GM21723 (cell line): ENCODE results near the gene TMIGD2.
"Not testable (repeated sequence)": the region's sequence is repeated elsewhere in the genome, so short reads cannot be mapped to it uniquely, and the experiment has no call there.

Experiments
- ATAC-seq: cut with Tn5 transposase; IDR thresholded peaks from one replicate; pipeline ENCODE4 v1.9.1; 2021; ENCODE audit warnings: mild to moderate bottlenecking, moderate library complexity; ENCODE audit not compliant: unreplicated experiment

The TMIGD2 gene

DNA sequence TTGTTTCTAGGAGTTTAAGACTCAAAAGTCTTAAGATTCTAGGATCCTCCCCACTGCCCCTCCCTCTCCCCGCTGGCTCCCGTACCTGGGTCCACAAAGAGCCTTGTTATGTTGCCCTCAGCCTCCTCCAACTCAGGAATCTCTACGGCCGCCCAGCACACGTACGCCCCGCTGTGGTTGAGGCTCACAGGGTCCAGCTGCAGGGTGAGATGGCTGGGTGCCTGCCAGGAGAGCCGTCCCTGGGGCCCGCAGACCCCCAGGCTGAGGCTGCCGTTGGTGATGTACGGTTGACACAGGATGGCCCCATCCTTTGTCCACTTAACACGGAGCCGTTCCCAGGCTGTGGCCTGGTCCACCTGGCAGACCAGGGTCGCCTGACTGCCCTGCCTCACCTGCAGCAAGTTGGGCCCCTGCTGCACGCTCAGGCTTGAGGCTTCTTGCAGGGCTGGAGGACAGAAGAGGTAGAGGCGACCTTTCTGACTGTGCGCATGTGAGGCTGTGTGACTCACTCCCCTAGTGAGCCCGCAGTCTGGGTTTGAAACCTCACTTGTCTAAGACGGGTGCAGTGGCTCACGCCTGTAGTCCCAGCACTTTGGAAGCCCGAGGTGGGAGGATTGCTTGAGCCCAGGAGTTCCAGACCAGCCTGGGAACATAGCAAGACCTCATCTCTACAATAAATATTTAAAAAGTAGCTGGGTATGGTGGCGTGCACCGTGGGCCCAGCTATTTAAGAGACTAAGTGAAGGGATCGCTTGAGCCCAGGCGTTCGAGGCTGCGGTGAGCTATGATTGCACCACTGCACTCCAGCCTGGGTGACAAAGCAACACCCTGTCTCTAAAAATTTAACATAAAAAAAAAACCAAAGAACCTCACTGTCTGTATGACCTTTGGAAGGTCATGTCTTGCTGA is 4.0 kb downstream of the TMIGD2 start:
- no peak for ATAC-seq

DNA sequence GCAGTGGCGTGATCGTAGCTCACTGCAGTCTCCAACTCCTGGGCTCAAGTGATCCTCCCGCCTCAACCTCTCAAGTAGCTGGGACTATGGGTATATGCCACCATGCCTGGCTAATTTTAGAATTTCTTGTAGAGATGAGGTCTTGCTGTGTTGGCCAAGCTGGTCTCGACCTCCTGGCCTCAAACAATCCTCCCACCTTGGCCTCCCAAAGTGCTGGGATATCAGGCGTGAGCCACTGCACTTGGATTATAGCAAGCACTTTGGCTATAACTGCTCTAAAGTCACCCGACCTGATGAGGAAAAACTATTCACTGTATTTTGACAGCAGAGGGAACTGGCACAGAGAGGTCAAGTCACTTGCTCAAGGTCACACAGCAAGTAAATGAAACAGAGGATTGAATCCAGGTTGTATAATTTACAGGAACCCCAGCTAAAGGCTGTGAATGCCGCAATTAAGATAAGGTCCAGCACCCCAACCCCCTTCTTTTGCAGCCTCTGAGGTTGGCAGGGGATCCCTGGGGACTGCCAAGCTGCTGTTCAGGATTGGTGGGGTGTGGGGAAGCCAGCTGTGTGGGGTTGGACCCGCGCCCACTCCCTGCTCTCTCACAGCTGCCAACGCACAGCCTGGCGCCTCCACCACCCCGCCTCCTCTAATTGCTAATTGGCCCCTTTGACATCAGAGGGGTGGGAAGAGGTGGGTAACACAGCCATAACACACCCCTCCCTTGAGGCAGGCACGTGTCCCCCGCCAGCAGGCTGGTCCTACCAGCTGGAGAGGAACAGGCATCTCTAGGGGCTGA is 6.0 kb downstream of the TMIGD2 start:
- ATAC-seq, result no peak

DNA sequence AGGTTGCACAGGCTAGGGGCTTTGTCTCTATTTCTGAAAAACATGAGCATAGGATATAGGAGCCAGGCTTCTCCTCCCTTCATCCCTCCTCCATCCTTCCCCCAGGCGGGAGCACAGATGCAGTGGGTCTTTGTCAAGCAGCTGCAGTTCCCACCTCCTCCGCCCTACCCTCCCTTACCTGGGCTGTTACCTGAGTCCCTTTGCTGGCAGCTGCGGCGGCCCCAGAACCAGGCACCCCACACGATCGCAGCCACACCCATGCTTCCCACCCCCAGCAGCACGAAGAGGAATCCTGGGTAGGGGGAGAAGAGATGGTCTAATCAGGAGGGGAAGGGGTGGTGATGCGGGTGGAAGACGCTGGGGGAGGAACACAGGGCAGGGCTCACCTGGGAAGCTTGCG is 7.8 kb downstream of the TMIGD2 start:
- no peak for ATAC-seq

DNA sequence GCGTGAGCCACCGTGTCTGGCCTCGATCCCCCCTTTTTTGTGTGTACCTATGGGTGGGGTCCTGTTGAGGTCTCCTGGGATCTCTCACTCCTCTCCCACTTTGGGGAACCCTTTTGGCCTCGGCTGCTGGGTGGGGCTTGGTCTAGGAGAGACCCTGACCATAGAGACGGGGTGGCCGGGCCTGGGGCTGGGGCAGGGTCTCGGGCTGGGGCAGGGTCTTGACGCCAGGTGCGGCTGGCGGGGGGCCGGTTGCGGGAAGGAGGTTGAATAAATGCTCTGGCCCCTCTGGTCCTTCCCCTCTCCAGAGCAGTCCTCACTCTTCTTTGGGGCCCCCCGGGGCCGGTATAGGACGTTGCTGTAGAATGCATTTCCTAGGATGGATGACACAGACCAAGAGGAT is 9.7 kb downstream of the TMIGD2 start:
- no peak for ATAC-seq

DNA sequence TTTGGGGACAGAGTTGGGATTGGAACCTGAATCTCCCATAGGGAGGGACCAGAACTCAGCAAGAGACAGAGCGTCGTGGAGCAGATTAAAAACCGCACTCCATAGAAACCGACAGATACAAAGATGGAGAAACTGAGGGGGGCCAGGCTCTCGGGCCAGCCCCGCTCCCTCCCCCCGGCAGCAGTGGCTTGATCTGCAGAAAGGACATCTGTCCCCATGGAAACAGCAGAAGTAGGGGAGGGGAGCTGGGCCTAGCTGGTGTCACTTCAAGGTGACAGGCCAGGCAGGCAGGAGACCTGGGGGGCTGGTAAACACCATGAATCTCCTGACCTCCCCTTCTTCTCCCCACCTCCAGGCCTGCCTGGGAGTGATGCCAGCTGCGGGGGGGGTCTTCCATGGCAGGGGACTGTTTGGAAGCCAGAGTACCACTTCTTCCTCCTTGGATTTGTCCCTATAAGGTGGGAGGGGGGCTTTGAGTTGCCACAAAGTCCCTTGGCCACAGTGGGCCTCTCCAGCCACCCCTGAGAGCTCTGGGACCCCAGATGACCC is 10.9 kb downstream of the TMIGD2 start:
- no peak for ATAC-seq

DNA sequence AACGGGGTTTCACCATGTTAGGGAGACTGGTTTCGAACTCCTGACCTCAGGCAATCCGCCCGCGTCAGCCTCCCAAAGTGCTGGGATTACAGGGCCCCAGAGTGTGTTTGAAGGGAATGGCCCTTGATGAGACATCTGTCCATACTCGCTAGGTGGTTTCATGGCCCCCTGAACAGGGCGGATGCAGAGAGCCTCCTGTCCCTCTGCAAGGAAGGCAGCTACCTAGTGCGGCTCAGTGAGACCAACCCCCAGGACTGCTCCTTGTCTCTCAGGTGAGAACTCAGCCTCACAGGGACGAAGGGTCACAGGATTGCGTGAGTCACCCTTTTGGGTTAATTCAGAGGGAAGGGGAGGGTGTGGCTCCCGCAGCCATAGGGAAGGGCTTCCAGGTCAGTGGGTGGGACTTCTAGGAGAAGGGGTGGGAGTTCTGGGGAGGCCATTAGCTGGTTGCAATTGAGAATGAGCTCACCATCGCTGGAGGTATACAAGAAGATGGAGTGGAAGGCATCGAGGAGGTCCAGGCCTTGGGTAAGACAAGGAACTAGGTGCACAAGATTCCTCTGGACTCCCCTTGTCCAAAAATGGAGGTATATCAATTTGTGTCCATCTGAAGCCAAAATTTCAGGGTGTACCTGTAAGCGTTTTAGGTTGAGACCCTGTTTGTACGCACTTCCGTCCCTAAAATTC is 14.0 kb downstream of the TMIGD2 start:
- ATAC-seq, result no peak

DNA sequence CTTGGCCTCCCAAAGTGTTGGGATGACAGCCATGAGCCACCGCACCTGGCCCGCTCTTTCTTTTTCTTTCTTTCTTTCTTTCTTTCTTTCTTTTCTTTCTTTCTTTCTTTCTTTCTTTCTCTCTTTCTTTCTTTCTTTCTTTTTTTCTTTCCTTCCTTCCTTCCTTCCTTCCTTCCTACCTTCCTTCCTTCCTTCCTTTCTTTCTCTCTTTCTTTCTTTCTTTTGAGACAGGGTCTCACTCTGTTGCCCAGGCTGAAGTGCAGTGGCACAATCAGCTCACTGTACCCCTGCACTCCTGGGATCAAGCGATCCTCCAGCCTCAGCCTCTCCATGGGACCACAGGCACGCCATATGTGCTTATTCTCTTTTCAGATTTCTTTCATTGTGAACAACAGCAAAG is 16.0 kb downstream of the TMIGD2 start:
- not testable (repeated sequence) for ATAC-seq

DNA sequence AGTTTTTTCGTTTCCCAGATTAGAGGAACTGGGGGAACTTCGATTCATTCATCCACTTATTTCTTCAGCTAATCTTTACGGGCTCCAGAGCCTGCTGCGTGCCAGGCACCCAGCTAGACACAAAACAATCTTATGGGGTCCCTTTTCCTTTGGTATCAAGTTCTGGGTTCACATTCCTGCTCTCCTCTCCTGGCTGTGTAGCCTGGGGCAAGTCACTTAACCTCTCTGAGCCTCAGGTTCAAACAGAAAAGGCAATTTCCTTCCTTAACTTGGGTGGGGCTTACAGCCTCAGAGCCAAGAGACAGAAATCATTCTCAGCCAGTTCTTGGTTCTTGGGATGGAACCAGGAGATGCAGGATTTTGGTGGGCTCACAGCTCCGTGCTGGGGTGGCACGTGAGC is 17.2 kb downstream of the TMIGD2 start:
- no peak for ATAC-seq

DNA sequence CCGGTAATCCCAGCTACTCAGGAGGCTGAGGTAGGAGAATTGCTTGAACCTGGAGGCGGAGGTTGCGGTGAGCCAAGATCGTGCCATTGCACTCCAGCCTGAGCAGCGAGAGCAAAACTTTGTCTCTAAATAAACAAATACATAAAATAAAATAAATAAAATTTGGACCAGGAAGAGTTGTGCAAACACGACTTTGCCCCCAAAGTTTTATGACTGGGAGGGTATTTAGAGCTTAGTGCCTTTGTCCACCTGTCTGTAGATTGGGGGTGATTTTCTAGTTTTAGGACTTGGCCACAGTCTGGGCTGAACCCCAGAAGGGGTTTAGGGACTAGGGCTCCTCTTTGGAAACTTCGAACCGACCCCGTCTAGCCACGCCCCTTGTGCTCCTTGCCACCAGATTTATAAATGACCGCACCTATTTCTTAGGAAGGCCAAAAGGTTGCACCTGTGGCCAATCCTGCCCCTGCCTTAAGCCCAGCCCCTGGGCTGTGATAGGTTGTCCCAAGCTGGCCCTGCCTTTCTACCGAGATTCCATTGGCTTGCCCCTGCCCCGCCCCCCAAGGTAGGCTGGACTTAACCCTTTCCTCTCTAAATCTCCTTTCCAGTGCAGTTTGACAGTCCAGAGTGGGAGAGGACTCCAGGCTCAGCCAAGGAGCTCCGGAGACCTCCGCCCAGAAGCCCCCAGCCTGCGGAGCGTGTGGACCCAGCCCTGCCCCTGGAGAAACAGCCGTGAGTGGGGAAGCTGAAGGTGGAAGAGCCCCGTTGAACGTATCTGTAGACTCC is 17.8 kb downstream of the TMIGD2 start:
- ATAC-seq, result no peak

DNA sequence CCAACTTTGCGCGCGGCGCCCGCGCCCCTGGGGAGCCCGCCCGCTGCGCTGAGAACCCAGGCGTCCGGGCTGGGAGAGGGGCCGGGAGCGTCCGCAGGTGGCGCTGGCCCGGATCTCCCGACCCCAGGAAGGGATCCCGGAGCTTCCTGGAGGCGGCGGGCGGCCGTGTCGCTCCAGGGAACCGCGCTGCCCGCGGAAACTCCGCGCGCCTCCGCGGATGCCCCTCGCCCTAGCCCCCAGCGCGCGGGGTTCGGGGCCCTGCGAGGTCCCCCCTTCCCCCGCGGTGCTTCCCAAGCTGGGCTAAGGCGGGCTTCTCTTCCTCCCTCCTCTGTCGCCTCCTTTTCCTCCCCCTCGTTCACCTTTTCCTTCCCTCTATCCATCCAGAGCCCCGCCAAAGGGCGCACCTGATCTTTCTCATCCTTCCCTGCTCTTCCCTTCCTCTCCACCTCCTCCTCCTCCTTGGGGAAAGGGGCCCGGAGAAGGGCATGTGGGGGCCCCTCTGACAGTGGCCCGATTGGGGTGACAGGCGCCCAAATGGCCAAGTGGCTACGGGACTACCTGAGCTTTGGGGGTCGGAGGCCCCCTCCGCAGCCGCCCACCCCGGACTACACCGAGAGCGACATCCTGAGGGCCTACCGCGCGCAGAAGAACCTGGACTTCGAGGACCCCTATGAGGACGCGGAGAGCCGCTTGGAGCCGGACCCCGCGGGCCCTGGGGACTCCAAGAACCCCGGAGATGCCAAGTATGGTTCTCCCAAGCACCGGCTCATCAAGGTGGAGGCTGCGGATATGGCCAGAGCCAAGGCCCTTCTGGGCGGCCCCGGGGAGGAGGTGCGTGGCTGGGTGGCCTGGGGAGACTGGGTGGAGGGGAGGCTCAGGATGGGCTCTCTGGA is 22.4 kb downstream of the TMIGD2 start:
- no peak for ATAC-seq

DNA sequence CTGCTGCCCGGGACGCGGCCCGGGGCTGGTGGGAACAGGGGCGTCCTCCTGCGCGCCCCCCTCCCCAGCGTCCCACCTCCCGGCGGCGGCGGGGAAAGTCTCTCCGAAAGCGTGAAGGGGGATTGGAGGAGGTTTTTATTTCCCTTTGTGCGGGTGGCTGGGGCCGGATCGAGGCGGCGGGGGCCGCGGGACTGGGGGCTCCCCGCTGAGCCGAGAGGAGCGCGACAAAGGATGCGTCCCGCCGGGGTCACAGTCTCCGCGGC is 23.0 kb downstream of the TMIGD2 start:
- ATAC-seq, result no peak

DNA sequence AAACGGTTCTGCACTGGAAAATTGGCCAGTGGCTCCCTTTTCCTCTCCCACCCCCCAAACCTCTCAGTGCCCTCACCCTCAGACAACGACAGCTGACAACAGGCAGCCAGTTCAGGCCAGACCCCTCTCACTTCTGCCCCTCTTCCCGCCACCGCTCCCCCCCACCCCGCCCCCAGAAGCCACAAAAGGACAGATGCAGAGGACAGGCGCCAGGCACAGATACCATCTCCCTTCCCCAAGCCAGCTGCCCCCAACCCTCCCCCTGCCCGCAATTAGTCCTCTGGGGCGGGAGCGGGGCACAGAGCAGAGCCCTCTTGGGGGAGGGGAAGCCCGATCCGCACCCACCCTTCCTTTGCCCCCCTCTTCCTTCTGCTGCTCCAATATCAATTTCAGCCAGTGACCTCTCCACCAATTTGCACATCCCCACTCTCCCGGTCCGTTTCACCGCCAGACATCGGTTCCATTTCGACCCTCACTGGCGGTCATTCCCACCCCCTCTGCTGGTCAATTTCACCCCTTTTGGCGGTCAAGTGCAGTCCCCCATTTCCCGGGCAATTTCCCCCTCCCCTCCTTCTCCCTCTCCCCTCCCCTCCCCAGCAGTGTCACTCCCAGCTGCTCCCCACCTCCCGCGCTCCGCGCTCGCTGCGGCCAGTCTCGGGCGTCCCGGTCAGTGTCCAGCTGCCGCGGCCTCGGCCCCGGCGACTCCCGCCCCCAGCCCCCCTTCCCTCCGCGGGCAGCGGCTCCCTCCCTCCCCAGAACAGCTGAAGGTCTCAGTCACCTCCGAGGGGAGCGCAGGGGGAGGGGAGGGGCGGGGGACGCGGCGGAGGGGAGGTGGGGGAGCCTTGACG is 23.5 kb downstream of the TMIGD2 start, which contains the start of gene SHD:
SHD (plus strand) TSS at position 848 of the 848 bp plus-strand sequence. CDS start 798 bp downstream, outside the sequence.
- ATAC-seq, result no peak

DNA sequence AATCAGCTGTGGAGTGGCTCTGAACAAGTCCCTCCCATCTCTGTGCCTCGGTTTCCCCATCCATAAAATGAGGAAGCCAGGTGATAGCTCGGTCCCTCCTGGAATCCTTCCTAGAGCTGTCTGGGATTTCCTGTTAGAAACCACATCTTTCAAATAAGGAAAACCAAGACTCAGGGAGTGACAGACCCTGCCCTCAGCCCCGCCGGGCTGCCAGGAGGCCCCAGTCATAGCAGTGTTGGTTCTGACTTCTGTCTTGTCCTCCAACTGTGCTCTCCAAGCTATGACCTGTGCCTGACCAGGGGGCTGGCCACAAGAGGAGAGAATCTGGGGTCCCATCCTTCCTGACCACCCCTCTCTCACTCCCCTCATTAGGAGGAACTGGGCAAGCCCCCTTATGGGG is 24.2 kb downstream of the TMIGD2 start:
- ATAC-seq, result no peak

DNA sequence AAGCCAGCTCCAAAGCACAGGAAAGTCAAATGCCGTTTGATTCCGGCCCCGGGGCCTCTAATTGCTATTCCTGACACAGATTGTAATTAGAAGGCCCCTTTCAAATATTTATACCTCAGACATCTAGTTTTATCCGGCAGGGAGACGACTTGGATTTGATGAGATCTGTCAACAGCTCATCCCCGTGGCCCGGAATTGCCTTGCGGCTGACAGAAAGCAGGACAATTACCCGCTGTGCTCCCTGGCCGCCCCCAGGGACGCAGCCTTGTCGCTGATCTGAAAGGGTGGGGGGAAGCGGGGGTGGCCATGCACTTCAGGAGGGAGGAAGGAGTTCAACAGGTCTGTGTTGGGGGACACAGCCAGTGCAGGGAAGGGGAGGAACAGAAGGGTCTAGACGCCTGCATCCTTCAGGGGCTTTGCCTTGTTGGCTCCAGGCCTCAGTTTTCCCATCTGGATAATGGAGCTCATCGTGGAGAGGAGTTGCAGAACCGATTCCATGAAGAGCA is 24.9 kb downstream of the TMIGD2 start:
- no peak for ATAC-seq

DNA sequence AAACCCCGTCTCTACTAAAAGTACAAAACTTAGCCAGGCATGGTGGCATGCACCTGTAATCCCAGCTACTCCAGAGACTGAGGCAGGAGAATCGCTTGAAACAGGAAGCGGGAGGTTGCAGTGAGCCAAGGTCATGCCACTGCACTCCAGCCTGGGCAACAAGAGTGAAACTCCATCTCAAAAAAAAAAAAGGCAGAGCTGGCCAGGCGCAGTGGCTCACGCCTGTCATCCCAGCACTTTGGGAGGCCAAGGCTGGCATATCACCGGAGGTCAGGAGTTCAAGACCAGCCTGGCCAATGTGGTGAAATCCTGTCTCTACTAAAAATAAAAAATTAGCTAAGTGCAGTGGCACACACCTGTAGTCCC is 27.9 kb downstream of the TMIGD2 start:
- ATAC-seq, result not testable (repeated sequence)

DNA sequence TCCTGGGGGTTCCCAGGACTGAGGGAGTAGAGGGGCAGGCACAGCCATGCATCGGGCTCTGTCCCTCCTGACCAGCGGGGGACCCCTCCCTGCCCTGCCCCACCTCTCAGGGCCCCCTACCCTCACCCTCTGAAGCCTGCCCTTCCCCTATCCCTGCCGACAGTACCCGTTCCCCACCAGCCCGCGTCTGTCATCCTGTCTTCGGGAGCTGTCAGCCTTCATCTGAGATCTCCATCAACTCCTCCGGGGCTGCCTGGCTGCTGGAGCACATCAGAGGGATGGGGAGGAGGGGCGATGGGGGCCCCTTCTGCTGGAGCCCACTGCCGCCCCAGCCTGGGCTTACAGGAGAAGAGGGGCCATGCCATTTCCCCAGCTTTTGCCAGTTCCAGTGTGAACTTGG is 29.3 kb downstream of the TMIGD2 start:
- ATAC-seq, result no peak

DNA sequence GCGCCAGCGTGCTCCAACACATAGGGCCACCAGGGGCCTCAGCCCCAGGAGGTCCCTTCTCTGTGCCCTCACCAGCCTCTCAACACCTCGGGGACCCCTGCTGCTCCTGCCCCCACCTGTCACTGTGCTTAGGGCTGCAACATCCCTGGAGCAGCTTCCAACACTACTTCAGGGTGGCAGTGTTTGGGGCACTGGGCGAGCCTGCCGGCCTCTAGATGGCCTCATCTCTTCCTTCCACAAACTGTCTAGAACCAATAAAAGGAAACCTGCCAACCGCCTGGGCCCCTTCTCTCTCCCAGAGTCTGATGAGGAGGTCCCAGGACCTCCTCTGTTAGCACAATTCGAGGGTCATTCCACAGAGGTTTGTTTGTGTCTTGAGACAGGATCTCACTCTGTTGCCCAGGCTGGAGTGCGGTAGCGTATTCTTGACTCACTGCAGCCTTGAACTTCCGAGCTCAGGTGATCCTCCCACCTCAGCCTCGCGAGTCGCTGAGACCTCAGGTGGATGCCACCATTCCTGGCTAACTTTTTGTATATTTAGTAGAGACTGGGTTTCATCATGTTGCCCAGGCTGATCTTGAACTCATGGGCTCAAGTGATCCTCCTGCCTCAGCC is 33.3 kb downstream of the TMIGD2 start:
- no peak for ATAC-seq
